Small intestine (tissue), 7 donors: ENCODE measurements around the gene PPP4R2. TPM values are rescaled to one million over a fixed set of nuclear protein-coding genes. Genes with fewer than 3 reads are reported as not detected.

ENCODE experiments used
- DNase-seq, 2 donors: peaks; one replicate each; pipeline versions ENCODE4 v3.0.0 to v3.0.0-alpha.2; 2013
- FAIRE-seq: peaks from 2 replicates; lab custom pipeline; 2012; peaks lifted over from hg19 to GRCh38; lab: Jason Lieb, UNC
- H3K27ac ChIP-seq, 3 donors: one replicate each; pipeline ENCODE4 v1.5.1; 2013; ENCODE audit warnings: low read length in 2 of 3, mild to moderate bottlenecking in 2 of 3, control low read depth in 1 of 3, inconsistent platforms in 1 of 3, low read depth in 1 of 3, moderate library complexity in 1 of 3
- H3K27me3 ChIP-seq, 3 donors: one replicate each; pipeline ENCODE4 v1.6.1; 2013; ENCODE audit warnings: low read length in 3 of 3, inconsistent platforms in 1 of 3; ENCODE audit not compliant: control insufficient read depth in 3 of 3, insufficient read depth in 3 of 3
- H3K36me3 ChIP-seq, 3 donors: one replicate each; pipeline ENCODE4 v1.6.1; 2013; ENCODE audit warnings: low read length in 3 of 3, inconsistent platforms in 1 of 3, low read depth in 1 of 3, mild to moderate bottlenecking in 1 of 3, moderate library complexity in 1 of 3; ENCODE audit not compliant: control insufficient read depth in 3 of 3, insufficient read depth in 2 of 3
- H3K4me1 ChIP-seq, 3 donors: one replicate each; pipeline ENCODE4 v1.6.1; 2013; ENCODE audit warnings: low read length in 2 of 3, inconsistent platforms in 1 of 3, low read depth in 1 of 3, mild to moderate bottlenecking in 1 of 3, moderate library complexity in 1 of 3; ENCODE audit not compliant: control insufficient read depth in 3 of 3, insufficient read depth in 2 of 3
- H3K4me3 ChIP-seq, 3 donors: one replicate each; pipeline ENCODE4 v1.5.1; 2013; ENCODE audit warnings: low read length in 3 of 3, control low read depth in 1 of 3, inconsistent platforms in 1 of 3, low read depth in 1 of 3, mild to moderate bottlenecking in 1 of 3, moderate library complexity in 1 of 3
- H3K9me3 ChIP-seq, 2 donors: one replicate each; pipeline ENCODE4 v1.6.1; 2013; ENCODE audit warnings: low read depth in 1 of 2, low read length in 1 of 2; ENCODE audit not compliant: control insufficient read depth in 2 of 2, insufficient read depth in 1 of 2
- WGBS, 3 donors: extraction: QIAGEN DNeasy Blood & Tissue Kit; methylation state at CpG; one replicate each; pipeline ENCODE4 v1.1.7; 2013; 5-methylcytosine and 5-hydroxymethylcytosine counted together
- polyA plus RNA-seq, 4 donors: library from polyadenylated mRNA; stranded (reverse) in 3 of 4; unstranded in 1 of 4; fragments of 200-250 nt in 3 of 4; fragments of 120-200 nt in 1 of 4; gene quantifications; one replicate each; pipeline versions ENCODE4 v1.2.1 to v1.2.3, GENCODE V29; 2013
- donor health status: healthy with polysubstance abuse.
- donor health status: control.
- donor health status: control.
- donor health status: Bipolar disorder and iron deficiency.
- donor health status: healthy.

Gene PPP4R2
- polyA plus RNA-seq, 4 donors, result 18.8 to 67.6 (median 24.1) TPM

- no peaks in the 10 kb centered on the region for H3K9me3 ChIP-seq
Measured at GRCh38 chr3:72970942-72971341, 25.7 kb upstream of the PPP4R2 start.

DNA sequence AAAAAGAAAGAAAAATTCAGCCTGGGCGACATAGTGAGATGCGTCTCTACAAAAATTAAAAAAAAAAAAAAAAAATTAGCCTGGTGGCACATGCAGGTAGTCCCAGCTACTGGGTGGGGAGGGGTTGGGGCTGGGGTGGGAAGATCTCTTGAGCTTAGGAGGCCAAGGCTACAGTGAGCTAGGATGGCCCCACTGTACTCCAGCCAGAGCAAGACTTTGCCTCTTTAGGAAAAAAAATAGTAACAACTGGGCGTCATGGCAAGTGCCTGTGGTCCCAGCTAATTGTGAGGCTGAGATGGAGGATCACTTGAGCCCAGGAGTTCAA lies 23.9 kb upstream of the PPP4R2 start:
- no peaks in the 10 kb centered on the region for H3K9me3 ChIP-seq
- H3K4me3 ChIP-seq, result peak overlapping the region in 1 of 3 donors; percentile 4
- H3K4me1 ChIP-seq, result peaks cover 0 to 29% (median 0%) of the 10 kb centered on the region in 3 donors
- H3K27me3 ChIP-seq, result no peaks in the 10 kb centered on the region
- H3K27ac ChIP-seq, result peak overlapping the region in 1 of 3 donors; percentile 43
- no peak for DNase-seq
- FAIRE-seq, result no peak
- H3K36me3 ChIP-seq, result no peaks in the 10 kb centered on the region
- 42 to 59% (median 56%) methylated on average over 3 of the region's 3 CpGs for WGBS, 3 donors

More at GRCh38 chr3:72970942-72971341, 25.7 kb upstream of the PPP4R2 start:
- FAIRE-seq, result no peak
- Histone ChIP-seq H3K27me3 (no peaks in the 10 kb centered on the region), H3K4me3 (no peak overlapping the region), H3K27ac (no peak overlapping the region), H3K36me3 (no peaks in the 10 kb centered on the region), H3K4me1 (peaks cover 0 to 32% (median 0%) of the 10 kb centered on the region in 3 donors)
- WGBS, 3 donors, result 52 to 76% (median 66%) methylated on average over 2 of the region's 2 CpGs
- no peak for DNase-seq

DNA sequence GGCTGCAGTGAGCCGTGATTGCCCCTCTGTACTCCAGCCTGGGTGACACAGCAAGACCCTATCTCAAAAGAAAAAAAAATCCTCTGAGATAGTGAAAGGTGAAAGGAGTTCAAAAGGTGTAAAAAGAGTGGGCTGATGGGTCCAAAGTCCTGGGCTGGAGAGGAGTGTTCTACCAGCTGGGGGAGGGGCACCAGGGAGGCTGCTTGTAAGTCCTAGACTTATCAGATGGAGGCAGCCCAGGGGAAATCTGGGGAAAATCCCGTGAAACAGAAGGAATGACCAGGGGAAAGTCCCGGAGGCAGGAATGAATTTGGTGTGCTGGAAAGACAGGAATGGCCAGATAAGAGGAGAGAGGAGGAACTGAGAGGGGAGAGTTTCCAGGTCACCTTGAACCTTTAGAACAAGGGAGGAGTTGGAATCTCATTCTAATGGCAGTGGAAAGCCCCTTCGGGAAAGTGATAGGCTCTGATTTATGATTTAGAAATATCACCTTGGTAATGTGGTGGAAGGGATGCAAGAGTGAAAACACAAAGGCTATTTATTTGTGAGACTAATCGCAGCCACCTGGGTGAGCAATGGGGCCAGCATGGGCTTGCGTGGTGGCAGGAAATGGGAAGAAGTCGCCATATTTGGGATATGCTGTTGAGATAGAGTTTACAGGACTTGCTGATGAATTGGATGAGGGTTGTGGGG lies 23.4 kb upstream of the PPP4R2 start:
- Histone ChIP-seq H3K27me3 (no peaks in the 10 kb centered on the region), H3K4me1 (peaks cover 0 to 28% (median 0%) of the 10 kb centered on the region in 3 donors), H3K9me3 (no peaks in the 10 kb centered on the region), H3K4me3 (peak overlapping the region in 1 of 3 donors; percentile 4), H3K36me3 (no peaks in the 10 kb centered on the region), H3K27ac (peak overlapping the region in 2 of 3 donors; percentile 4 to 43)
- no peak for FAIRE-seq
- WGBS, 3 donors, result 17 to 45% (median 29%) methylated on average over 7 of the region's 7 CpGs
- DNase-seq, result peak; percentile 96 to 97

GRCh38 chr3:72973786-72974185 lies 22.8 kb upstream of the PPP4R2 start:
- Histone ChIP-seq H3K27me3 (no peaks in the 10 kb centered on the region), H3K36me3 (no peaks in the 10 kb centered on the region), H3K4me3 (no peak overlapping the region), H3K27ac (peak overlapping the region in 2 of 3 donors; percentile 4 to 20), H3K9me3 (no peaks in the 10 kb centered on the region), H3K4me1 (peaks cover 0 to 24% (median 0%) of the 10 kb centered on the region in 3 donors)
- FAIRE-seq (no peak), DNase-seq (no peak)
- WGBS, 3 donors, result 58 to 79% (median 79%) methylated on average over 2 of the region's 2 CpGs

DNA sequence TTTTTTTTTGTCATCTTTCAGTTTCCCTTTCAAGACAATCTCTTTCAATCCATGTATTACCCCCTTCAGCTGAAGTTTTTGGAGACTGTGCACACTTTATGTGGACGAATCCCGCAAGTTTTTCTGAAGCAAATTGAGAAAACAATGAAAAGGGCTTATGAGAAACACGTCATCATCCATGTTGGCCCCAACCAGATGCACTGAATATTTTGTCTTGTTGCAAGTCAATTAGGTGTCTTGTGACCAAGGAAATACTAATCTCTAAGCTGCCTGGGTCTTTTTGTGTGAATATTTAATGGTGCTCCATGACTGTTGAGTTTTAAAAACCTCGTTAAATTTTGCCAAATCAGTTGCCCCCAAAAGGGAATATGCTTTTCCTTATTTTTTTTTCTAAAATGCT lies 21.7 kb upstream of the PPP4R2 start:
- FAIRE-seq (no peak), DNase-seq (no peak)
- H3K27ac ChIP-seq, result no peak overlapping the region
- no peaks in the 10 kb centered on the region for H3K36me3 ChIP-seq
- WGBS, 3 donors, result 81 to 87% (median 83%) methylated on average over 4 of the region's 4 CpGs
- H3K27me3 ChIP-seq, result no peaks in the 10 kb centered on the region
- H3K4me1 ChIP-seq, result peaks cover 0 to 24% (median 0%) of the 10 kb centered on the region in 3 donors
- no peaks in the 10 kb centered on the region for H3K9me3 ChIP-seq
- H3K4me3 ChIP-seq, result no peak overlapping the region

DNA sequence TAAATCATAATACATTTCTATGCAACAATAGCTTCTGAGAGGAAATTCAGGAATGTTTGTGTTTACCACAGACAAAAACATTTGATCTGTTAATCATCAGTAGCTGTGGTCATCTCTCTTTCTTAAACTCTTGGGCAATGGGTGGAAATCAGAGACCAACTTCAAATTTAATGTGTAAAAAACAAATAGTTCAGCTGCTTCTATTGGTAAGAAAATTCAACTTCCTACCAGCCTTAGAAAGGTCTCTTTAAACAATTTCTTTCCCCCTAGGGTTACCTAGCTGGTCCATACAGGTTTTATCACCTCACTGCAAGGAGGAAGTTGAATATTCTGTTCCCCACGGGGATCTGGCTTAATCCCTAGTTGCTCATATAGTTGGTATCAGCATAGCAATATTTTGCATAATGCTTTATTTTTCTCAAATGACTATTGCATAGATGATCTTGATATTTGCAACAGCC lies 20.3 kb upstream of the PPP4R2 start:
- Histone ChIP-seq H3K9me3 (no peaks in the 10 kb centered on the region), H3K27ac (no peak overlapping the region), H3K4me3 (no peak overlapping the region), H3K4me1 (peaks cover 0 to 24% (median 0%) of the 10 kb centered on the region in 3 donors), H3K36me3 (no peaks in the 10 kb centered on the region), H3K27me3 (no peaks in the 10 kb centered on the region)
- FAIRE-seq, result no peak
- WGBS, 3 donors, result 10 to 36% (median 26%) methylated on average over 1 of the region's 1 CpG
- DNase-seq, result no peak

- DNase-seq (no peak), FAIRE-seq (no peak)
- Histone ChIP-seq H3K27me3 (no peaks in the 10 kb centered on the region), H3K36me3 (no peaks in the 10 kb centered on the region), H3K4me3 (no peak overlapping the region), H3K27ac (no peak overlapping the region), H3K9me3 (no peaks in the 10 kb centered on the region), H3K4me1 (peaks cover 0 to 20% (median 0%) of the 10 kb centered on the region in 3 donors)
- WGBS, 3 donors, result 68 to 84% (median 69%) methylated on average over 5 of the region's 5 CpGs
Measured at GRCh38 chr3:72977060-72977808, 19.4 kb upstream of the PPP4R2 start.

DNA sequence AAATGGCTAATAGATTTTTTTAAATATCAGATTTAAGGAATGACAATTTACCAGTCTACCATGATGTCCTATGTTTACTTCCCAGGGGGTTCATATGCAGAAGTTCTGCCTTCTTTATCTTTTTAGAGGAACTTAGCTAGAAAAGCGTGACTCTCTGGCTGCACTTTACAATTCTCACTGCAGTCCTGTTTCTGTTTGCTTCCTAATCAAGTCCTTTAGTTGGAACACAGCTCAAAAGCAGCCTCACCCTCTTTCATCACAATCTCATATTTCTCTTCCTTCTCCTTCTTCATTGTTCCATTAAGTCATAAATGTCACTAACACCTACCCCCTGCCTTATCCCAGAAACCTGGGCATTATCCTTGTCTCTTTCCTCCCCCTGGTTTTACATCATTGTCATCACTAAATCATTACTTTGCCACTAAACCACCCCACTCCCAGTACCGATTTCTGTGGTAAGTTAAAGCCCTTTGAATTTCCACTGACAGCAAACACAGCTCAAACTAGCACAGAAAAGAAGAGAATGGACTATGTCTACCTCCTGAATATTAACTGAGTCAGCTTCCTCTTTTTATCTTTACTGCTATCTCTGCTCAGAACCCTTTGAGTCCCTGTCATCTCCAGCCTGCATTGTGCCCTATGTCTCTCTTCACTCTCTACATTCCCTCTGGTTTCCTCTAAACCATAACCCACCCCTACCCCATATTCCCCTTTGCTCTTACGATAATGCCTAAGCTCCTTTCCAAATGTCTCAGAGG lies 13.8 kb upstream of the PPP4R2 start:
- H3K9me3 ChIP-seq, result peaks cover 0 to 9% of the 10 kb centered on the region in 2 donors
- no peaks in the 10 kb centered on the region for H3K36me3 ChIP-seq
- no peak overlapping the region for H3K27ac ChIP-seq
- H3K27me3 ChIP-seq, result no peaks in the 10 kb centered on the region
- DNase-seq, result no peak
- no peak for FAIRE-seq
- WGBS, 3 donors, result 77 to 85% (median 82%) methylated on average over 3 of the region's 3 CpGs
- H3K4me1 ChIP-seq, result peaks cover 0 to 1% (median 0%) of the 10 kb centered on the region in 3 donors
- no peak overlapping the region for H3K4me3 ChIP-seq
